ENCODE data around the gene UNG. TPM values are rescaled to one million over a fixed set of nuclear protein-coding genes. Genes with fewer than 3 reads are reported as not detected.

UNG gene
- total and polyA plus RNA-seq, 2 experiments from 2014 or later = 27.3 to 32.7 TPM

GRCh38 chr12:109127533-109128242, 30.3 kb downstream of the UNG start:
- in situ Hi-C loops (cut with MboI) = no loop called here
- no peaks in the 10 kb centered on the region for H3K9me2 ChIP-seq (ENCODE audit: insufficient read depth)
- H3K79me2 ChIP-seq (ENCODE audit: insufficient read depth) = no peaks in the 10 kb centered on the region
- H3F3A ChIP-seq (ENCODE audit: insufficient read depth) = no peaks in the 10 kb centered on the region
- H3K4me1 ChIP-seq (ENCODE audit: insufficient read depth) = peaks cover 8% of the 10 kb centered on the region; the same call in 1 of the 2 replicates
- H3K4me3 ChIP-seq = no peak overlapping the region
- no peak for TF ChIP-seq EZH2 (IDR thresholded peaks at IDR 0.05; ENCODE audit: insufficient read depth, poor library complexity, severe bottlenecking)
- no peak for TF ChIP-seq EZH2phosphoT487 (IDR thresholded peaks at IDR 0.05; ENCODE audit: insufficient read depth, low read depth)
- H2AFZ ChIP-seq = no peak overlapping the region
- H3K9ac ChIP-seq = no peak overlapping the region
- peaks cover 4% of the 10 kb centered on the region; the same call in 1 of the 2 replicates for H3K27me3 ChIP-seq (replicated peaks; ENCODE audit: insufficient read depth)
- no peaks in the 10 kb centered on the region for H3K36me3 ChIP-seq (ENCODE audit: low read depth)
- 54 to 55% methylated on average over 13 of the region's 13 CpGs for WGBS, 2 experiments (ENCODE audit: low coverage in 1 of 2, low lambda C conversion rate in 2 of 2, missing lambda C conversion rate in 2 of 2)
- no peaks in the 10 kb centered on the region for H3K9me3 ChIP-seq (ENCODE audit: low read depth)
- H3K27ac ChIP-seq = no peak overlapping the region
- DNase-seq = no peak
- H4K20me1 ChIP-seq (ENCODE audit: insufficient read depth) = no peaks in the 10 kb centered on the region
- H3K4me2 ChIP-seq (ENCODE audit: unreplicated experiment) = no peak overlapping the region

GRCh38 chr12:109130297-109131153, 33.1 kb downstream of the UNG start:
- TF ChIP-seq EZH2phosphoT487 (IDR thresholded peaks at IDR 0.05; ENCODE audit: insufficient read depth, low read depth) (no peak), EZH2 (IDR thresholded peaks at IDR 0.05; ENCODE audit: insufficient read depth, poor library complexity, severe bottlenecking) (no peak)
- Histone ChIP-seq H3K4me1 (ENCODE audit: insufficient read depth) (peaks cover 11% of the 10 kb centered on the region), H3K9ac (no peak overlapping the region), H3K9me3 (ENCODE audit: low read depth) (no peaks in the 10 kb centered on the region), H3K4me2 (ENCODE audit: unreplicated experiment) (no peak overlapping the region), H3K79me2 (ENCODE audit: insufficient read depth) (no peaks in the 10 kb centered on the region), H3K36me3 (ENCODE audit: low read depth) (no peaks in the 10 kb centered on the region), H4K20me1 (ENCODE audit: insufficient read depth) (no peaks in the 10 kb centered on the region), H3K9me2 (ENCODE audit: insufficient read depth) (no peaks in the 10 kb centered on the region), H3K27me3 (replicated peaks; ENCODE audit: insufficient read depth) (peaks cover 4% of the 10 kb centered on the region; the same call in 1 of the 2 replicates), H3K27ac (no peak overlapping the region), H3K4me3 (no peak overlapping the region), H2AFZ (no peak overlapping the region), H3F3A (ENCODE audit: insufficient read depth) (no peaks in the 10 kb centered on the region)
- in situ Hi-C loops (cut with MboI) = no loop called here
- 67 to 70% methylated on average over 15 of the region's 15 CpGs for WGBS, 2 experiments (ENCODE audit: low coverage in 1 of 2, low lambda C conversion rate in 2 of 2, missing lambda C conversion rate in 2 of 2)
- DNase-seq = peak; percentile 9

GRCh38 chr12:109131154-109132050, 34.0 kb downstream of the UNG start:
- Histone ChIP-seq H3K4me3 (no peak overlapping the region), H4K20me1 (ENCODE audit: insufficient read depth) (no peaks in the 10 kb centered on the region), H3K27me3 (replicated peaks; ENCODE audit: insufficient read depth) (peaks cover 4% of the 10 kb centered on the region; the same call in 1 of the 2 replicates), H3K9ac (no peak overlapping the region), H2AFZ (no peak overlapping the region), H3K9me2 (ENCODE audit: insufficient read depth) (no peaks in the 10 kb centered on the region), H3K79me2 (ENCODE audit: insufficient read depth) (no peaks in the 10 kb centered on the region), H3K9me3 (ENCODE audit: low read depth) (peaks cover 2% of the 10 kb centered on the region), H3K4me2 (ENCODE audit: unreplicated experiment) (peak overlapping the region; percentile 3), H3K36me3 (ENCODE audit: low read depth) (no peaks in the 10 kb centered on the region), H3K4me1 (ENCODE audit: insufficient read depth) (peaks cover 11% of the 10 kb centered on the region), H3K27ac (no peak overlapping the region), H3F3A (ENCODE audit: insufficient read depth) (no peaks in the 10 kb centered on the region)
- TF ChIP-seq EZH2 (IDR thresholded peaks at IDR 0.05; ENCODE audit: insufficient read depth, poor library complexity, severe bottlenecking) (no peak), EZH2phosphoT487 (IDR thresholded peaks at IDR 0.05; ENCODE audit: insufficient read depth, low read depth) (no peak)
- peak; percentile 58 for DNase-seq
- 10 to 14% methylated on average over 24 of the region's 24 CpGs for WGBS, 2 experiments (ENCODE audit: low coverage in 1 of 2, low lambda C conversion rate in 2 of 2, missing lambda C conversion rate in 2 of 2)
- in situ Hi-C loops (cut with MboI) = no loop called here

Data from GM23248 (cell line).